ENCODE results near the gene TMEM53.

TMEM53 gene

DNA sequence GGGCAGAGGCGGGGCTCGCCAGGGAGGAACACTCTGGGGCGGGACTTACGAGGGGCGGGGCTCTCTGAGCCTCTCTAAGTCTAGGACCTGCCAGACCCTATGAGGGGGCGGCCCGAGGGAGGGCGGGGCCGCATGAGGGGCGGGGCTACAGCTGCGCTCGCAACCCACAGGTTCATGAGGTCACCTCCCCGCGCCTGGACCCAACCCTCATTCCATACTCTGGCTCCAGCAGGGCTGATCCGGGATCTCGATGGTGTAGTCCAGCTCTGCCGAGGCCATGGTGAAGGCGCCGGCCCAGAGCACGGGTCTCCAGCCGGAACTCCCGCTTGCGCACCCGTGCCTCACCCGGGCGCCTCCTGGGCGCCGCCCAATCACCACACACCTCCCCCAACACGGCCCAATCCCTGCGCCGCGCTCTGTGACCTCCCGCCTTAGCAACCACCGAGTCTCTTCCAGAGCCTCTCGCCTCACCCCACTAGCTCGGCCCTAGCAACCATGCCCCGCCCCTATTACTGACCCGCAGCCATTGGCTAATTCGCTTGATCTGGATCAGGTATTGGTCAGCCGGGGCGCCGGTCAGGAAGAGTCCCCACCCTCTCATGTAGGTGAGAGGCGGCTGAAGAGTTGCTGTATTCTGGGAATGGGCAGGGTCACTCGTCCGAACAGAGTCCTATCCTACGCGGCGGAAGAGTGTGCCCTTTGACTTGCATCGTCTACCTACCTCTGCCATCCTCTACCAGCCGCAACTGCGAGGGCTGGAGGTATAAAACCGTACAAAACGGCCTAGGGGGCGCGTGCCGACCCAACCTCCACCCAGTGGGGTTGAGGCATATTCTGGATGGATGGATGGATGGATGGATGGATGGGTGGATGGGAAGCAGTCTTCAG, at the start of gene TMEM53, which contains the start of gene ARMH1:
Gene TMEM53, minus strand, starts transcription at position 369 of the 888 bp plus-strand sequence. Its CDS starts 90 bp downstream, at position 279.
Gene ARMH1, plus strand, starts transcription at position 602 of the 888 bp plus-strand sequence. CDS start 14,984 bp downstream, outside the sequence.
- no peaks in the 10 kb centered on the region for H3K9me3 ChIP-seq (ENCODE audit: control insufficient read depth, insufficient read depth, low read depth, low read length)
- ChIA-PET POLR2A (interaction anchor here (0.6 to 2.4 kb wide), 14 partner anchors 11 to 1025 kb away, joined by 3 to 16 read pairs (median 5); partner anchors contain the start of genes KDM4A and RPS8), CTCF (interaction anchor here (0.5 to 2.0 kb wide), 7 partner anchors 10 to 458 kb away, joined by 3 to 16 read pairs (median 4); no protein-coding TSS in a partner anchor)
- H3K4me3 ChIP-seq (ENCODE audit: low read depth, low read length) = peak within 1 kb of the TSS; percentile 86
- no peaks in the 10 kb centered on the region for H3K36me3 ChIP-seq (ENCODE audit: control insufficient read depth in 2 of 2, insufficient read depth in 1 of 2, low read length in 2 of 2)
- no peak within 1 kb of the TSS for H3K27ac ChIP-seq (ENCODE audit: extremely low read depth, low read depth, low read length)
- peaks cover 3% of the 10 kb centered on the region; the same call in 1 of the 2 replicates for H3K4me1 ChIP-seq (ENCODE audit: control insufficient read depth, insufficient read depth, low read length)
- TF ChIP-seq, protein P1, sequence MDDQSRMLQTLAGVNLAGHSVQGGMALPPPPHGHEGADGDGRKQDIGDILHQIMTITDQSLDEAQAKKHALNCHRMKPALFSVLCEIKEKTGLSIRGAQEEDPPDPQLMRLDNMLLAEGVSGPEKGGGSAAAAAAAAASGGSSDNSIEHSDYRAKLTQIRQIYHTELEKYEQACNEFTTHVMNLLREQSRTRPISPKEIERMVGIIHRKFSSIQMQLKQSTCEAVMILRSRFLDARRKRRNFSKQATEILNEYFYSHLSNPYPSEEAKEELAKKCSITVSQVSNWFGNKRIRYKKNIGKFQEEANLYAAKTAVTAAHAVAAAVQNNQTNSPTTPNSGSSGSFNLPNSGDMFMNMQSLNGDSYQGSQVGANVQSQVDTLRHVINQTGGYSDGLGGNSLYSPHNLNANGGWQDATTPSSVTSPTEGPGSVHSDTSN (CRISPR knock-in tag; IDR thresholded peaks at IDR 0.05) = peak; percentile 96; the same call in 1 of the 2 replicates
- no peak for TF ChIP-seq ZNF202 (tag by site-specific recombination; IDR thresholded peaks at IDR 0.05; ENCODE audit: borderline replicate concordance)
- peak; percentile 69 for TF ChIP-seq ZXDB (tag by site-specific recombination; IDR thresholded peaks at IDR 0.05)
- 0 out of 2 replicates have a peak, but pooled peaks have one; percentile 25 for TF ChIP-seq MYNN (tag by site-specific recombination; IDR thresholded peaks at IDR 0.05; ENCODE audit: borderline replicate concordance)
- peak; percentile 88 for TF ChIP-seq KLF16 (tag by site-specific recombination; IDR thresholded peaks at IDR 0.05)
- peak; percentile 63 for TF ChIP-seq SP7 (tag by site-specific recombination; IDR thresholded peaks at IDR 0.05)
- TF ChIP-seq SP2 (tag by site-specific recombination; IDR thresholded peaks at IDR 0.05) = peak; percentile 99
- TF ChIP-seq, protein P2, sequence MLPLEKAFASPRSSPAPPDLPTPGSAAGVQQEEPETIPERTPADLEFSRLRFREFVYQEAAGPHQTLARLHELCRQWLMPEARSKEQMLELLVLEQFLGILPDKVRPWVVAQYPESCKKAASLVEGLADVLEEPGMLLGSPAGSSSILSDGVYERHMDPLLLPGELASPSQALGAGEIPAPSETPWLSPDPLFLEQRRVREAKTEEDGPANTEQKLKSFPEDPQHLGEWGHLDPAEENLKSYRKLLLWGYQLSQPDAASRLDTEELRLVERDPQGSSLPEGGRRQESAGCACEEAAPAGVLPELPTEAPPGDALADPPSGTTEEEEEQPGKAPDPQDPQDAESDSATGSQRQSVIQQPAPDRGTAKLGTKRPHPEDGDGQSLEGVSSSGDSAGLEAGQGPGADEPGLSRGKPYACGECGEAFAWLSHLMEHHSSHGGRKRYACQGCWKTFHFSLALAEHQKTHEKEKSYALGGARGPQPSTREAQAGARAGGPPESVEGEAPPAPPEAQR (tag by site-specific recombination; IDR thresholded peaks at IDR 0.05) = no peak
- TF ChIP-seq, protein P3, sequence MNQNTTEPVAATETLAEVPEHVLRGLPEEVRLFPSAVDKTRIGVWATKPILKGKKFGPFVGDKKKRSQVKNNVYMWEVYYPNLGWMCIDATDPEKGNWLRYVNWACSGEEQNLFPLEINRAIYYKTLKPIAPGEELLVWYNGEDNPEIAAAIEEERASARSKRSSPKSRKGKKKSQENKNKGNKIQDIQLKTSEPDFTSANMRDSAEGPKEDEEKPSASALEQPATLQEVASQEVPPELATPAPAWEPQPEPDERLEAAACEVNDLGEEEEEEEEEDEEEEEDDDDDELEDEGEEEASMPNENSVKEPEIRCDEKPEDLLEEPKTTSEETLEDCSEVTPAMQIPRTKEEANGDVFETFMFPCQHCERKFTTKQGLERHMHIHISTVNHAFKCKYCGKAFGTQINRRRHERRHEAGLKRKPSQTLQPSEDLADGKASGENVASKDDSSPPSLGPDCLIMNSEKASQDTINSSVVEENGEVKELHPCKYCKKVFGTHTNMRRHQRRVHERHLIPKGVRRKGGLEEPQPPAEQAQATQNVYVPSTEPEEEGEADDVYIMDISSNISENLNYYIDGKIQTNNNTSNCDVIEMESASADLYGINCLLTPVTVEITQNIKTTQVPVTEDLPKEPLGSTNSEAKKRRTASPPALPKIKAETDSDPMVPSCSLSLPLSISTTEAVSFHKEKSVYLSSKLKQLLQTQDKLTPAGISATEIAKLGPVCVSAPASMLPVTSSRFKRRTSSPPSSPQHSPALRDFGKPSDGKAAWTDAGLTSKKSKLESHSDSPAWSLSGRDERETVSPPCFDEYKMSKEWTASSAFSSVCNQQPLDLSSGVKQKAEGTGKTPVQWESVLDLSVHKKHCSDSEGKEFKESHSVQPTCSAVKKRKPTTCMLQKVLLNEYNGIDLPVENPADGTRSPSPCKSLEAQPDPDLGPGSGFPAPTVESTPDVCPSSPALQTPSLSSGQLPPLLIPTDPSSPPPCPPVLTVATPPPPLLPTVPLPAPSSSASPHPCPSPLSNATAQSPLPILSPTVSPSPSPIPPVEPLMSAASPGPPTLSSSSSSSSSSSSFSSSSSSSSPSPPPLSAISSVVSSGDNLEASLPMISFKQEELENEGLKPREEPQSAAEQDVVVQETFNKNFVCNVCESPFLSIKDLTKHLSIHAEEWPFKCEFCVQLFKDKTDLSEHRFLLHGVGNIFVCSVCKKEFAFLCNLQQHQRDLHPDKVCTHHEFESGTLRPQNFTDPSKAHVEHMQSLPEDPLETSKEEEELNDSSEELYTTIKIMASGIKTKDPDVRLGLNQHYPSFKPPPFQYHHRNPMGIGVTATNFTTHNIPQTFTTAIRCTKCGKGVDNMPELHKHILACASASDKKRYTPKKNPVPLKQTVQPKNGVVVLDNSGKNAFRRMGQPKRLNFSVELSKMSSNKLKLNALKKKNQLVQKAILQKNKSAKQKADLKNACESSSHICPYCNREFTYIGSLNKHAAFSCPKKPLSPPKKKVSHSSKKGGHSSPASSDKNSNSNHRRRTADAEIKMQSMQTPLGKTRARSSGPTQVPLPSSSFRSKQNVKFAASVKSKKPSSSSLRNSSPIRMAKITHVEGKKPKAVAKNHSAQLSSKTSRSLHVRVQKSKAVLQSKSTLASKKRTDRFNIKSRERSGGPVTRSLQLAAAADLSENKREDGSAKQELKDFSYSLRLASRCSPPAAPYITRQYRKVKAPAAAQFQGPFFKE (tag by site-specific recombination; IDR thresholded peaks at IDR 0.05; ENCODE audit: borderline replicate concordance) = no peak
- no peak for TF ChIP-seq OSR2 (tag by site-specific recombination; IDR thresholded peaks at IDR 0.05)
- TF ChIP-seq, protein P4, sequence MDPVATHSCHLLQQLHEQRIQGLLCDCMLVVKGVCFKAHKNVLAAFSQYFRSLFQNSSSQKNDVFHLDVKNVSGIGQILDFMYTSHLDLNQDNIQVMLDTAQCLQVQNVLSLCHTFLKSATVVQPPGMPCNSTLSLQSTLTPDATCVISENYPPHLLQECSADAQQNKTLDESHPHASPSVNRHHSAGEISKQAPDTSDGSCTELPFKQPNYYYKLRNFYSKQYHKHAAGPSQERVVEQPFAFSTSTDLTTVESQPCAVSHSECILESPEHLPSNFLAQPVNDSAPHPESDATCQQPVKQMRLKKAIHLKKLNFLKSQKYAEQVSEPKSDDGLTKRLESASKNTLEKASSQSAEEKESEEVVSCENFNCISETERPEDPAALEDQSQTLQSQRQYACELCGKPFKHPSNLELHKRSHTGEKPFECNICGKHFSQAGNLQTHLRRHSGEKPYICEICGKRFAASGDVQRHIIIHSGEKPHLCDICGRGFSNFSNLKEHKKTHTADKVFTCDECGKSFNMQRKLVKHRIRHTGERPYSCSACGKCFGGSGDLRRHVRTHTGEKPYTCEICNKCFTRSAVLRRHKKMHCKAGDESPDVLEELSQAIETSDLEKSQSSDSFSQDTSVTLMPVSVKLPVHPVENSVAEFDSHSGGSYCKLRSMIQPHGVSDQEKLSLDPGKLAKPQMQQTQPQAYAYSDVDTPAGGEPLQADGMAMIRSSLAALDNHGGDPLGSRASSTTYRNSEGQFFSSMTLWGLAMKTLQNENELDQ (tag by site-specific recombination; IDR thresholded peaks at IDR 0.05; ENCODE audit: low read depth) = no peak
- no peak for TF ChIP-seq BCL11B (tag by site-specific recombination; IDR thresholded peaks at IDR 0.05; ENCODE audit: low read depth)
- no peak for TF ChIP-seq ZNF121 (tag by site-specific recombination; IDR thresholded peaks at IDR 0.05)
- no peak for TF ChIP-seq REPIN1 (tag by site-specific recombination; IDR thresholded peaks at IDR 0.05; ENCODE audit: low read depth)
- no peak for TF ChIP-seq ZNF223 (tag by site-specific recombination; IDR thresholded peaks at IDR 0.05)
- no peak for TF ChIP-seq ZNF274 (IDR thresholded peaks at IDR 0.05; ENCODE audit: low read length)
- no peak for TF ChIP-seq ZNF274 (tag by site-specific recombination; IDR thresholded peaks at IDR 0.05; ENCODE audit: borderline replicate concordance)
- no peak for TF ChIP-seq ZNF791 (tag by site-specific recombination; IDR thresholded peaks at IDR 0.05)
- TF ChIP-seq MZF1 (tag by site-specific recombination; IDR thresholded peaks at IDR 0.05; ENCODE audit: borderline replicate concordance) = no peak
- TF ChIP-seq ZBTB48 (tag by site-specific recombination; IDR thresholded peaks at IDR 0.05) = no peak; the same call in 1 of the 2 replicates
- TF ChIP-seq KLF8 (tag by site-specific recombination; IDR thresholded peaks at IDR 0.05) = peak; percentile 95
- TF ChIP-seq, protein P5, sequence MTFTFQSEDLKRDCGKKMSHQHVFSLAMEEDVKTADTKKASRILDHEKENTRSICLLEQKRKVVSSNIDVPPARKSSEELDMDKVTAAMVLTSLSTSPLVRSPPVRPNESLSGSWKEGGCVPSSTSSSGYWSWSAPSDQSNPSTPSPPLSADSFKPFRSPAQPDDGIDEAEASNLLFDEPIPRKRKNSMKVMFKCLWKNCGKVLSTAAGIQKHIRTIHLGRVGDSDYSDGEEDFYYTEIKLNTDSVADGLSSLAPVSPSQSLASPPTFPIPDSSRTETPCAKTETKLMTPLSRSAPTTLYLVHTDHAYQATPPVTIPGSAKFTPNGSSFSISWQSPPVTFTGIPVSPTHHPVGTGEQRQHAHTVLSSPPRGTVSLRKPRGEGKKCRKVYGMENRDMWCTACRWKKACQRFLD (tag by site-specific recombination; IDR thresholded peaks at IDR 0.05) = no peak
- TF ChIP-seq ZFHX2 (tag by site-specific recombination; conservative IDR thresholded peaks at IDR 0.05) = peak; percentile 30

Measured in HEK293 (cell line).